MM.1S (cell line): ENCODE results near the gene STRADB.

Experiments used
- DNase-seq: peaks from one replicate; pipeline ENCODE4 v3.0.0-alpha.2; 2015
- H2AFZ ChIP-seq: fragments of 300-600 bp; sonication (generic); 2 replicates; pipeline ENCODE4 v1.6.0; 2016; ENCODE audit warnings: antibody characterized with exemption, low read length
- H3F3A ChIP-seq: fragments of 300-600 bp; sonication (generic); 2 replicates; pipeline ENCODE4 v1.6.1; 2016; ENCODE audit warnings: mild to moderate bottlenecking, antibody characterized with exemption, low read length, moderate library complexity, mixed read lengths; ENCODE audit not compliant: insufficient read depth
- H3K27ac ChIP-seq: fragments of 300-600 bp; sonication (generic); 2 replicates; pipeline ENCODE4 v1.5.1; 2016; ENCODE audit warnings: mild to moderate bottlenecking, low read length
- H3K27me3 ChIP-seq: fragments of 300-600 bp; sonication (generic); replicated peaks from 2 replicates; pipeline ENCODE4 v1.6.0; 2016; ENCODE audit warnings: low read length; ENCODE audit not compliant: insufficient read depth
- H3K36me3 ChIP-seq: fragments of 300-600 bp; sonication (generic); replicated peaks from 2 replicates; pipeline ENCODE4 v1.6.1; 2016; ENCODE audit warnings: mild to moderate bottlenecking, low read length, mixed read lengths; ENCODE audit not compliant: insufficient read depth
- H3K4me1 ChIP-seq: fragments of 300-600 bp; sonication (generic); 2 replicates; pipeline ENCODE4 v1.6.1; 2016; ENCODE audit warnings: low read length, mixed read lengths
- H3K4me2 ChIP-seq: fragments of 300-600 bp; sonication (generic); 2 replicates; pipeline ENCODE4 v1.6.0; 2016; ENCODE audit warnings: low read depth, low read length
- H3K4me3 ChIP-seq: fragments of 300-600 bp; sonication (generic); 2 replicates; pipeline ENCODE4 v1.5.1; 2016; ENCODE audit warnings: low read length, mixed read lengths
- H3K79me2 ChIP-seq: fragments of 300-600 bp; sonication (generic); 2 replicates; pipeline ENCODE4 v1.6.1; 2016; ENCODE audit warnings: mixed run types, low read length, mixed read lengths
- H3K9ac ChIP-seq: fragments of 300-600 bp; sonication (generic); 2 replicates; pipeline ENCODE4 v1.6.1; 2016; ENCODE audit warnings: low read length, mixed read lengths
- H3K9me2 ChIP-seq: fragments of 300-600 bp; sonication (generic); replicated peaks from 2 replicates; pipeline ENCODE4 v1.6.1; 2016; ENCODE audit warnings: mild to moderate bottlenecking, low read length, mixed read lengths; ENCODE audit not compliant: insufficient read depth
- H3K9me3 ChIP-seq: fragments of 300-600 bp; sonication (generic); replicated peaks from 2 replicates; pipeline ENCODE4 v1.6.1; 2016; ENCODE audit warnings: mild to moderate bottlenecking, low read length, mixed read lengths; ENCODE audit not compliant: insufficient read depth
- H4K20me1 ChIP-seq: fragments of 300-600 bp; sonication (generic); 2 replicates; pipeline ENCODE4 v1.6.1; 2016; ENCODE audit warnings: mild to moderate bottlenecking, low read length, moderate library complexity, mixed read lengths; ENCODE audit not compliant: insufficient read depth
- CTCF ChIP-seq: fragments of 300-600 bp; sonication (generic); IDR thresholded peaks from 2 replicates; pipeline ENCODE4 v1.5.1; 2016; ENCODE audit warnings: antibody characterized with exemption, low read length, mixed read lengths
- EZH2 ChIP-seq: fragments of 300-600 bp; sonication (generic); optimal IDR thresholded peaks from 2 replicates; pipeline ENCODE3; 2017; ENCODE audit warnings: low read depth, mild to moderate bottlenecking, antibody characterized with exemption, low read length, mixed read lengths
- EZH2phosphoT487 ChIP-seq: fragments of 300-600 bp; sonication (generic); IDR thresholded peaks from 2 replicates; pipeline ENCODE4 v1.6.1; 2018; ENCODE audit warnings: antibody characterized with exemption, low read length

Gene STRADB

GRCh38 chr2:201413143-201413542 is 38.4 kb upstream of the STRADB start:
- DNase-seq: no peak
- H3K4me1 ChIP-seq: peaks cover 15% of the 10 kb centered on the region
- H3K9ac ChIP-seq: no peak overlapping the region

GRCh38 chr2:201413552-201413951 is 38.0 kb upstream of the STRADB start:
- no peak overlapping the region for H3K27ac ChIP-seq
- H3F3A ChIP-seq: no peaks in the 10 kb centered on the region
- H3K27me3 ChIP-seq: no peaks in the 10 kb centered on the region
- TF ChIP-seq EZH2phosphoT487: no peak
- no peak overlapping the region for H2AFZ ChIP-seq
- H3K9me3 ChIP-seq: no peaks in the 10 kb centered on the region
- peaks cover 10% of the 10 kb centered on the region; the same call in 1 of the 2 replicates for H4K20me1 ChIP-seq
- H3K4me3 ChIP-seq: no peak overlapping the region
- H3K9ac ChIP-seq: no peak overlapping the region
- H3K36me3 ChIP-seq: no peaks in the 10 kb centered on the region
- no peaks in the 10 kb centered on the region for H3K79me2 ChIP-seq
- no peaks in the 10 kb centered on the region for H3K9me2 ChIP-seq
- peak overlapping the region; percentile 27; the same call in 1 of the 2 replicates for H3K4me2 ChIP-seq
- peaks cover 15% of the 10 kb centered on the region for H3K4me1 ChIP-seq
- DNase-seq: no peak

More at GRCh38 chr2:201413143-201413542, 38.4 kb upstream of the STRADB start:
- Histone ChIP-seq H3K27ac (no peak overlapping the region), H3K9me2 (no peaks in the 10 kb centered on the region), H3K9me3 (no peaks in the 10 kb centered on the region), H3K79me2 (no peaks in the 10 kb centered on the region), H3K27me3 (no peaks in the 10 kb centered on the region), H3K4me3 (no peak overlapping the region), H3K36me3 (no peaks in the 10 kb centered on the region), H3K4me2 (no peak overlapping the region), H3F3A (no peaks in the 10 kb centered on the region), H4K20me1 (peaks cover 10% of the 10 kb centered on the region; the same call in 1 of the 2 replicates), H2AFZ (no peak overlapping the region)
- TF ChIP-seq CTCF (no peak), EZH2 (no peak), EZH2phosphoT487 (no peak)

- Histone ChIP-seq H3K79me2 (no peaks in the 10 kb centered on the region), H3K27me3 (no peaks in the 10 kb centered on the region), H3K4me1 (peaks cover 15% of the 10 kb centered on the region), H2AFZ (no peak overlapping the region), H3F3A (no peaks in the 10 kb centered on the region), H4K20me1 (peaks cover 10% of the 10 kb centered on the region; the same call in 1 of the 2 replicates), H3K9me3 (no peaks in the 10 kb centered on the region), H3K9ac (no peak overlapping the region), H3K27ac (no peak overlapping the region), H3K4me3 (no peak overlapping the region), H3K9me2 (no peaks in the 10 kb centered on the region), H3K4me2 (peak overlapping the region; percentile 27), H3K36me3 (no peaks in the 10 kb centered on the region)
- no peak for TF ChIP-seq EZH2
- TF ChIP-seq EZH2phosphoT487: no peak
- DNase-seq: peak; percentile 45
Measured at GRCh38 chr2:201414099-201415023, 37.2 kb upstream of the STRADB start.

GRCh38 chr2:201415149-201415548 is 36.4 kb upstream of the STRADB start:
- no peak overlapping the region for H3K4me3 ChIP-seq
- TF ChIP-seq CTCF: no peak
- TF ChIP-seq EZH2: no peak
- TF ChIP-seq EZH2phosphoT487: no peak
- DNase-seq: no peak
- no peaks in the 10 kb centered on the region for H3K9me2 ChIP-seq
- H3K4me2 ChIP-seq: no peak overlapping the region
- H3K27me3 ChIP-seq: no peaks in the 10 kb centered on the region
- no peak overlapping the region for H3K27ac ChIP-seq
- H3K79me2 ChIP-seq: no peaks in the 10 kb centered on the region
- peaks cover 15% of the 10 kb centered on the region for H3K4me1 ChIP-seq
- H3K9me3 ChIP-seq: no peaks in the 10 kb centered on the region
- no peaks in the 10 kb centered on the region for H3K36me3 ChIP-seq
- no peak overlapping the region for H3K9ac ChIP-seq
- H4K20me1 ChIP-seq: peaks cover 10% of the 10 kb centered on the region; the same call in 1 of the 2 replicates
- no peaks in the 10 kb centered on the region for H3F3A ChIP-seq
- no peak overlapping the region for H2AFZ ChIP-seq
